Midbrain (tissue), 1 donor: ENCODE results near the gene NDUFS2.
A peak's percentile ranks its signal among the peaks of the same experiment; 100 is the strongest.
"Not testable (repeated sequence)": the region's sequence is repeated elsewhere in the genome, so short reads cannot be mapped to it uniquely, and the experiment has no call there.

Experiments
- DNase-seq: peaks from one replicate; lab custom pipeline; 2025; lab: John Stamatoyannopoulos, UW

The NDUFS2 gene

GRCh38 chr1:161255302-161255701 lies 53.1 kb downstream of the NDUFS2 start:
- not testable (repeated sequence) for DNase-seq

GRCh38 chr1:161255955-161256520 lies 53.9 kb downstream of the NDUFS2 start:
- not testable (repeated sequence) for DNase-seq

GRCh38 chr1:161257109-161257508 lies 54.9 kb downstream of the NDUFS2 start:
- not testable (repeated sequence) for DNase-seq

- peak; percentile 73 for DNase-seq
These were observed 56.5 kb downstream of the NDUFS2 start, which contains the start of gene PCP4L1 for GRCh38 chr1:161258439-161259344. Gene PCP4L1 (plus strand): TSS chr1:161258745. CDS start chr1:161258975, 230 bp downstream.

- DNase-seq = no peak
These were observed 57.2 kb downstream of the NDUFS2 start for GRCh38 chr1:161259345-161259702.

GRCh38 chr1:161259765-161260164 lies 57.6 kb downstream of the NDUFS2 start:
- no peak for DNase-seq

- no peak for DNase-seq
These were observed 58.5 kb downstream of the NDUFS2 start for GRCh38 chr1:161260376-161261260.

- no peak for DNase-seq
These were observed 59.4 kb downstream of the NDUFS2 start for GRCh38 chr1:161261261-161262235.
